Measurements from ENCODE around the gene VWA3B.

Gene VWA3B

GRCh38 chr2:98181346-98181745, 94.4 kb downstream of the VWA3B start:
- no peak for DNase-seq

- DNase-seq, result no peak
Observed at GRCh38 chr2:98185801-98186200, 98.8 kb downstream of the VWA3B start.

GRCh38 chr2:98187194-98187593, 100.2 kb downstream of the VWA3B start:
- DNase-seq, result no peak

GRCh38 chr2:98188351-98189046, 101.5 kb downstream of the VWA3B start:
- no peak for DNase-seq

GRCh38 chr2:98191883-98192282, 104.9 kb downstream of the VWA3B start:
- no peak for DNase-seq

- no peak for DNase-seq
Observed at GRCh38 chr2:98201576-98201975, 114.6 kb downstream of the VWA3B start.

- no peak for DNase-seq
Observed at GRCh38 chr2:98205889-98206288, 118.9 kb downstream of the VWA3B start.

- no peak for DNase-seq
Observed at GRCh38 chr2:98212092-98213000, 125.4 kb downstream of the VWA3B start.

GRCh38 chr2:98216616-98217015, 129.6 kb downstream of the VWA3B start:
- no peak for DNase-seq

- no peak for DNase-seq
Observed at GRCh38 chr2:98219152-98219551, 132.2 kb downstream of the VWA3B start.

GRCh38 chr2:98233941-98234340, 147.0 kb downstream of the VWA3B start:
- DNase-seq, result no peak

GRCh38 chr2:98234776-98235175, 147.8 kb downstream of the VWA3B start:
- DNase-seq, result no peak

GRCh38 chr2:98236935-98237334, 150.0 kb downstream of the VWA3B start:
- no peak for DNase-seq

- DNase-seq, result no peak
Observed at GRCh38 chr2:98240786-98241398, 153.9 kb downstream of the VWA3B start.

- DNase-seq, result no peak
Observed at GRCh38 chr2:98241592-98241991, 154.6 kb downstream of the VWA3B start.

GRCh38 chr2:98242003-98242402, 155.0 kb downstream of the VWA3B start:
- no peak for DNase-seq

GRCh38 chr2:98245491-98245890, 158.5 kb downstream of the VWA3B start:
- DNase-seq, result no peak

GRCh38 chr2:98247383-98247782, 160.4 kb downstream of the VWA3B start:
- no peak for DNase-seq

- DNase-seq, result no peak
Observed at GRCh38 chr2:98252038-98252773, 165.2 kb downstream of the VWA3B start.

GRCh38 chr2:98253461-98254070, 166.6 kb downstream of the VWA3B start:
- no peak for DNase-seq

- DNase-seq, result no peak
Observed at GRCh38 chr2:98254504-98255059, 167.6 kb downstream of the VWA3B start.

GRCh38 chr2:98258906-98259305, 171.9 kb downstream of the VWA3B start:
- no peak for DNase-seq
